ENCODE data around the gene SMYD3. TPM values are rescaled to one million over a fixed set of nuclear protein-coding genes. Genes with fewer than 3 reads are reported as not detected.

SMYD3 gene
- total and polyA plus RNA-seq, 2 of the 4 experiments (the other 2 are of a cell fraction): 26.5 to 37.6 TPM

DNA sequence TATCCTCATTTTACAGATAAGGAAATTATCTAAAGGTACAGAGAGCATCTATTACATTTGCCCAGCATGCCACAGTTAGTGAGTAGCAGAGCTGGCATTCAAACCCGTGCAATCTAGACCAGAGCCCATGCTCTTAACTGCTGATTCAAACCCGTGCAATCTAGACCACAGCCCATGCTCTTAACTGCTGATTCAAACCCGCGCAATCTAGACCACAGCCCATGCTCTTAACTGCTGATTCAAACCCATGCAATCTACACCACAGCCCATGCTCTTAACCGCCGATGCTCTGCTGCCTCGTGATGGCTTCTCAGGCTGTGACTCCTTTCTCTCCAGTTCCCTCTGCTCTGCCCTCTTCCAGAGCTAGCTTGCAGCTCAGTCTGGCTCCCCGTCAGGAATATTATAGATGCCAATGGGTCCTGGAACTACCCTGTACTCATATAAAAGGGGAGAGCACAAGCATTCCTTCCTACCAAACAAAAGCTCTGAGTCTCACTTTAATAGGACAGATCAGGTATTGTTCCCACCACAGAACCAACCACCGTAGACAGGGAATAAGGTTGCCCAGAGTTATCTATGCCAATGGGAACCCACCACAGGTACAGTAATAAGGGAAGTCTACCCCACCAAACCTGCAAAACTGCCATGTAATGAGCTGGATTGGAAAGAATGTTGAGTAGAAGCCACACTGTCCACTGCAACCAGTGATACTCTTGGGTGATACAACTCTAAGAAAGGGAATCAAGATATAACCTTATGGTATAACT lies 78.4 kb downstream of the SMYD3 start:
- no peak overlapping the region for H3K4me3 ChIP-seq (ENCODE audit: insufficient read depth, low read depth, low read length)
- peak overlapping the region; percentile 82 for H2BK120ac ChIP-seq (ENCODE audit: low read depth, low read length)
- no peaks in the 10 kb centered on the region for H3K9me3 ChIP-seq (ENCODE audit: control insufficient read depth, insufficient read depth, low read length)
- peak; percentile 88 for ATAC-seq (ENCODE audit: low read depth)
- ChIA-PET CTCF (no interaction called here), POLR2A (ENCODE audit: unreplicated experiment) (interaction anchor here (0.5 kb wide), 1 partner anchor 1458 kb away, joined by 3 read pairs; no protein-coding TSS in a partner anchor)
- peak overlapping the region; percentile 71 for H2AFZ ChIP-seq (replicated peaks; ENCODE audit: low read length, poor library complexity)
- no peak overlapping the region for H3K9ac ChIP-seq (ENCODE audit: low read depth, low read length)
- H3K56ac ChIP-seq (ENCODE audit: extremely low read depth, insufficient read depth, low read length): no peak overlapping the region
- H4K91ac ChIP-seq (ENCODE audit: insufficient read depth, low read depth, low read length): peak overlapping the region; percentile 31; the same call in 1 of the 2 replicates
- dilution Hi-C loops (cut with HindIII; ENCODE audit: low sequenced_read_pairs, unreplicated experiment) (no loop called here), intact Hi-C loops (cut with micrococcal nuclease) (no loop called here), in situ Hi-C loops (cut with MboI; ENCODE audit: low sequenced_read_pairs) (no loop called here)
- BruUV-seq (replicated peaks): no TSS peak
- peak overlapping the region; percentile 88 for H2BK5ac ChIP-seq (ENCODE audit: low read depth, low read length, poor library complexity, severe bottlenecking)
- H3K79me1 ChIP-seq (ENCODE audit: low read depth in 1 of 2, low read length in 2 of 2): peaks cover 13 to 17% of the 10 kb centered on the region in 2 experiments; a peak in 3 of 4 replicates
- H2BK20ac ChIP-seq (ENCODE audit: low read depth, low read length): peak overlapping the region; percentile 75
- H3K36me3 ChIP-seq (ENCODE audit: control insufficient read depth, insufficient read depth, low read length): no peaks in the 10 kb centered on the region
- peak overlapping the region; percentile 68; the same call in 1 of the 2 replicates for H3K4ac ChIP-seq (ENCODE audit: low read depth, low read length)
- peak overlapping the region; percentile 24; the same call in 1 of the 2 replicates for H3K18ac ChIP-seq (ENCODE audit: low read depth, low read length)
- H3K27me3 ChIP-seq (ENCODE audit: control insufficient read depth, insufficient read depth, low read length): no peaks in the 10 kb centered on the region
- peak overlapping the region; percentile 79 for H3K14ac ChIP-seq (replicated peaks; ENCODE audit: low read depth, low read length)
- peak overlapping the region in 1 of 2 experiments; percentile 78; a peak in 2 of 4 replicates for H4K8ac ChIP-seq (ENCODE audit: low read depth in 2 of 2, low read length in 2 of 2)
- peak overlapping the region; percentile 52; the same call in 1 of the 2 replicates for H3K4me2 ChIP-seq (ENCODE audit: low read depth, low read length)
- peak overlapping the region; percentile 53 for H3K23ac ChIP-seq (ENCODE audit: low read depth, low read length)
- H2BK15ac ChIP-seq (ENCODE audit: low read depth, low read length): peak overlapping the region; percentile 56; the same call in 1 of the 3 replicates
- H2AK5ac ChIP-seq (ENCODE audit: low read depth, low read length): peak overlapping the region; percentile 28; the same call in 1 of the 2 replicates
- H4K20me1 ChIP-seq (ENCODE audit: insufficient read depth, low read length): no peaks in the 10 kb centered on the region
- H3K9me1 ChIP-seq (ENCODE audit: insufficient read depth, low read length): peaks cover 5% of the 10 kb centered on the region; the same call in 1 of the 2 replicates
- no peak for TF ChIP-seq MAZ (IDR thresholded peaks at IDR 0.05; ENCODE audit: borderline replicate concordance, low read depth, low read length)
- peak; percentile 77 for TF ChIP-seq BHLHE40 (IDR thresholded peaks at IDR 0.05; ENCODE audit: low read depth, low read length)
- TF ChIP-seq MAFK (IDR thresholded peaks at IDR 0.05; ENCODE audit: low read depth, low read length): peak; percentile 67
- TF ChIP-seq, protein P1, sequence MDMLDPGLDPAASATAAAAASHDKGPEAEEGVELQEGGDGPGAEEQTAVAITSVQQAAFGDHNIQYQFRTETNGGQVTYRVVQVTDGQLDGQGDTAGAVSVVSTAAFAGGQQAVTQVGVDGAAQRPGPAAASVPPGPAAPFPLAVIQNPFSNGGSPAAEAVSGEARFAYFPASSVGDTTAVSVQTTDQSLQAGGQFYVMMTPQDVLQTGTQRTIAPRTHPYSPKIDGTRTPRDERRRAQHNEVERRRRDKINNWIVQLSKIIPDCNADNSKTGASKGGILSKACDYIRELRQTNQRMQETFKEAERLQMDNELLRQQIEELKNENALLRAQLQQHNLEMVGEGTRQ (IDR thresholded peaks at IDR 0.05; ENCODE audit: low read depth, low read length): no peak
- peak; percentile 60; the same call in 1 of the 2 replicates for TF ChIP-seq CEBPB (IDR thresholded peaks at IDR 0.05; ENCODE audit: low read depth, low read length)
- peak; percentile 93 for DNase-seq
- peak overlapping the region; percentile 76; the same call in 1 of the 2 replicates for H4K5ac ChIP-seq (ENCODE audit: low read depth, low read length)
- no peak overlapping the region; the same call in 1 of the 2 replicates for H3K27ac ChIP-seq (ENCODE audit: insufficient read depth, low read length)
- peak overlapping the region; percentile 73 for H2AK9ac ChIP-seq (replicated peaks; ENCODE audit: low read depth, low read length, poor library complexity)
- 36% methylated on average over 5 of the region's 9 CpGs; no CpG with 5 or more reads in 1 of the 2 experiments for WGBS, 2 experiments (ENCODE audit: extremely low coverage in 2 of 2, insufficient read length in 1 of 2)
- peaks cover 4% of the 10 kb centered on the region; the same call in 1 of the 2 replicates for H3K4me1 ChIP-seq (ENCODE audit: control insufficient read depth, insufficient read depth, low read length)
